A673 (cell line): Measurements from ENCODE around the gene MYO7B.

Experiments
- CTCF ChIP-seq: fragments of 300-800, 200-600 bp; sonication (generic); conservative IDR thresholded peaks from 2 replicates; pipeline ENCODE4 v1.5.1; 2017; ENCODE audit warnings: low read depth, mild to moderate bottlenecking, antibody characterized with exemption, low read length, moderate library complexity, mixed read lengths
- EZH2 ChIP-seq: fragments of 200-600 bp; sonication (generic); IDR thresholded peaks from 2 replicates; pipeline ENCODE4 v1.6.1; 2017; ENCODE audit warnings: borderline replicate concordance, low read depth, mild to moderate bottlenecking, mixed read lengths, antibody characterized with exemption, low read length; ENCODE audit not compliant: poor library complexity, severe bottlenecking

- TF ChIP-seq CTCF (no peak), EZH2 (no peak)
Observed at GRCh38 chr2:127683056-127683455, 147.6 kb downstream of the MYO7B start.
